HepG2 (cell line): ENCODE results near the gene PKM. TPM values are rescaled to one million over a fixed set of nuclear protein-coding genes. Genes with fewer than 3 reads are reported as not detected.

Source experiments
- ARID3A ChIP-seq: IDR thresholded peaks from 2 replicates; pipeline ENCODE4 v1.6.1; 2012; ENCODE audit warnings: low read depth, low read length, improper control_type of control experiment
- GATAD2A ChIP-seq: IDR thresholded peaks from 2 replicates; pipeline ENCODE4 v1.6.1; 2016
- HMG20A ChIP-seq: IDR thresholded peaks from 2 replicates; pipeline ENCODE4 v1.6.1; 2016; ENCODE audit warnings: borderline replicate concordance
- HOXA5 ChIP-seq: sonication (generic); formaldehyde crosslinking; IDR thresholded peaks from 2 replicates; pipeline ENCODE4 v1.4.0; 2020; ENCODE audit warnings: missing genetic modification reagents
- NFIC ChIP-seq: IDR thresholded peaks from 2 replicates; pipeline ENCODE4 v1.6.1; 2012; ENCODE audit warnings: mild to moderate bottlenecking, low read length, inconsistent platforms
- NONO ChIP-seq, 2 experiments: fragments of 450-650 bp in 1 of 2; sonication (generic) in 1 of 2; formaldehyde crosslinking in 1 of 2; IDR thresholded peaks in 1 of 2; conservative IDR thresholded peaks in 1 of 2; 2 replicates each; pipeline versions ENCODE4 v1.6.1 to v1.8.0; 2017 to 2022; ENCODE audit warnings: mild to moderate bottlenecking in 1 of 2, missing genetic modification reagents in 1 of 2, moderate library complexity in 1 of 2
- ZBTB39 ChIP-seq: sonication (generic); formaldehyde crosslinking; IDR thresholded peaks from 2 replicates; pipeline ENCODE4 v1.5.0; 2020; ENCODE audit warnings: missing genetic modification reagents
- ZNF136 ChIP-seq: sonication (generic); formaldehyde crosslinking; IDR thresholded peaks from 2 replicates; pipeline ENCODE4 v1.8.1; 2022; ENCODE audit warnings: low read depth, mild to moderate bottlenecking, moderate library complexity, missing genetic modification reagents
- ZNF143 ChIP-seq: sonication (generic); formaldehyde crosslinking; IDR thresholded peaks from 2 replicates; pipeline ENCODE4 v1.4.0; 2020; ENCODE audit warnings: missing genetic modification reagents
- ZNF205 ChIP-seq: IDR thresholded peaks from 2 replicates; pipeline ENCODE4 v1.6.1; 2018; ENCODE audit warnings: missing biosample characterization, missing genetic modification reagents
- ZNF609 ChIP-seq: sonication (generic); formaldehyde crosslinking; IDR thresholded peaks from 2 replicates; pipeline ENCODE4 v1.4.0; 2020; ENCODE audit warnings: mild to moderate bottlenecking, missing genetic modification reagents, borderline replicate concordance
- polyA plus RNA-seq, 8 experiments: library from polyadenylated mRNA; depleted of rRNA in 3 of 8; stranded (reverse) in 7 of 8; unstranded in 1 of 8; fragments of >200 nt; fragmentation: Illumina TruSeq in 4 of 8; extraction: Trizol in 4 of 8; gene quantifications; 2 replicates each; pipeline versions ENCODE4 v1.2.1 to v1.2.3, GENCODE V29; 2011 to 2016; ENCODE audit warnings: low read depth in 4 of 8, missing spikeins in 1 of 8, mixed read lengths in 1 of 8; ENCODE audit not compliant: insufficient read depth in 1 of 8
- total RNA-seq, 5 experiments: library from RNA; depleted of rRNA; stranded (reverse); fragments of >200 nt; fragmentation: Illumina TruSeq; extraction: Trizol; gene quantifications; 2 replicates each; pipeline ENCODE4 v1.2.3, GENCODE V29; 2016; ENCODE audit warnings: low read depth in 1 of 5
- TF ChIP-seq, protein P1 (sequence below): IDR thresholded peaks from 2 replicates; pipeline ENCODE4 v1.6.1; 2016; ENCODE audit warnings: low read depth, missing genetic modification reagents, missing compliant biosample characterization
- TF ChIP-seq, protein P2 (sequence below), 2 experiments: fragments of 450-650 bp in 1 of 2; sonication (generic) in 1 of 2; formaldehyde crosslinking; IDR thresholded peaks; 2 replicates each; pipeline versions ENCODE4 v1.5.0 to v1.8.0; 2020 to 2022; ENCODE audit warnings: mild to moderate bottlenecking in 1 of 2, missing genetic modification reagents in 1 of 2

PKM gene
- total and polyA plus RNA-seq, 2 of the 13 experiments (the other 11 are each of a cell fraction or from before 2014, with no cell fraction given) = 488 to 780 TPM

GRCh38 chr15:72182673-72183072 is 48.3 kb downstream of the PKM start (continued):
- peak; percentile 73; the same call in 1 of the 2 replicates for TF ChIP-seq ZBTB39 (CRISPR knock-in tag)
- TF ChIP-seq, protein P1, sequence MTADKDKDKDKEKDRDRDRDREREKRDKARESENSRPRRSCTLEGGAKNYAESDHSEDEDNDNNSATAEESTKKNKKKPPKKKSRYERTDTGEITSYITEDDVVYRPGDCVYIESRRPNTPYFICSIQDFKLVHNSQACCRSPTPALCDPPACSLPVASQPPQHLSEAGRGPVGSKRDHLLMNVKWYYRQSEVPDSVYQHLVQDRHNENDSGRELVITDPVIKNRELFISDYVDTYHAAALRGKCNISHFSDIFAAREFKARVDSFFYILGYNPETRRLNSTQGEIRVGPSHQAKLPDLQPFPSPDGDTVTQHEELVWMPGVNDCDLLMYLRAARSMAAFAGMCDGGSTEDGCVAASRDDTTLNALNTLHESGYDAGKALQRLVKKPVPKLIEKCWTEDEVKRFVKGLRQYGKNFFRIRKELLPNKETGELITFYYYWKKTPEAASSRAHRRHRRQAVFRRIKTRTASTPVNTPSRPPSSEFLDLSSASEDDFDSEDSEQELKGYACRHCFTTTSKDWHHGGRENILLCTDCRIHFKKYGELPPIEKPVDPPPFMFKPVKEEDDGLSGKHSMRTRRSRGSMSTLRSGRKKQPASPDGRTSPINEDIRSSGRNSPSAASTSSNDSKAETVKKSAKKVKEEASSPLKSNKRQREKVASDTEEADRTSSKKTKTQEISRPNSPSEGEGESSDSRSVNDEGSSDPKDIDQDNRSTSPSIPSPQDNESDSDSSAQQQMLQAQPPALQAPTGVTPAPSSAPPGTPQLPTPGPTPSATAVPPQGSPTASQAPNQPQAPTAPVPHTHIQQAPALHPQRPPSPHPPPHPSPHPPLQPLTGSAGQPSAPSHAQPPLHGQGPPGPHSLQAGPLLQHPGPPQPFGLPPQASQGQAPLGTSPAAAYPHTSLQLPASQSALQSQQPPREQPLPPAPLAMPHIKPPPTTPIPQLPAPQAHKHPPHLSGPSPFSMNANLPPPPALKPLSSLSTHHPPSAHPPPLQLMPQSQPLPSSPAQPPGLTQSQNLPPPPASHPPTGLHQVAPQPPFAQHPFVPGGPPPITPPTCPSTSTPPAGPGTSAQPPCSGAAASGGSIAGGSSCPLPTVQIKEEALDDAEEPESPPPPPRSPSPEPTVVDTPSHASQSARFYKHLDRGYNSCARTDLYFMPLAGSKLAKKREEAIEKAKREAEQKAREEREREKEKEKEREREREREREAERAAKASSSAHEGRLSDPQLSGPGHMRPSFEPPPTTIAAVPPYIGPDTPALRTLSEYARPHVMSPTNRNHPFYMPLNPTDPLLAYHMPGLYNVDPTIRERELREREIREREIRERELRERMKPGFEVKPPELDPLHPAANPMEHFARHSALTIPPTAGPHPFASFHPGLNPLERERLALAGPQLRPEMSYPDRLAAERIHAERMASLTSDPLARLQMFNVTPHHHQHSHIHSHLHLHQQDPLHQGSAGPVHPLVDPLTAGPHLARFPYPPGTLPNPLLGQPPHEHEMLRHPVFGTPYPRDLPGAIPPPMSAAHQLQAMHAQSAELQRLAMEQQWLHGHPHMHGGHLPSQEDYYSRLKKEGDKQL (CRISPR knock-in tag) = peak; percentile 71
- 0 out of 2 replicates have a peak, but pooled peaks have one; percentile 48 for TF ChIP-seq ZNF205 (CRISPR knock-in tag)
- TF ChIP-seq ZNF609 (CRISPR knock-in tag) = peak; percentile 59; the same call in 1 of the 2 replicates
- TF ChIP-seq HOXA5 (CRISPR knock-in tag) = peak; percentile 67; the same call in 1 of the 2 replicates
- TF ChIP-seq NFIC = no peak
- TF ChIP-seq ZNF136 (CRISPR knock-in tag) = 0 out of 2 replicates have a peak, but pooled peaks have one; percentile 59
- TF ChIP-seq HMG20A = peak; percentile 89
- TF ChIP-seq, protein P2, sequence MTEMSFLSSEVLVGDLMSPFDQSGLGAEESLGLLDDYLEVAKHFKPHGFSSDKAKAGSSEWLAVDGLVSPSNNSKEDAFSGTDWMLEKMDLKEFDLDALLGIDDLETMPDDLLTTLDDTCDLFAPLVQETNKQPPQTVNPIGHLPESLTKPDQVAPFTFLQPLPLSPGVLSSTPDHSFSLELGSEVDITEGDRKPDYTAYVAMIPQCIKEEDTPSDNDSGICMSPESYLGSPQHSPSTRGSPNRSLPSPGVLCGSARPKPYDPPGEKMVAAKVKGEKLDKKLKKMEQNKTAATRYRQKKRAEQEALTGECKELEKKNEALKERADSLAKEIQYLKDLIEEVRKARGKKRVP (CRISPR knock-in tag; IDR thresholded peaks at IDR 0.05) = peak in 1 of 2 experiments; percentile 61; a peak in 2 of 4 replicates
- TF ChIP-seq GATAD2A (CRISPR knock-in tag) = peak; percentile 94
- no peak for TF ChIP-seq ZNF143 (CRISPR knock-in tag)
- TF ChIP-seq NONO (IDR thresholded peaks at IDR 0.05) = no peak
- TF ChIP-seq NONO (CRISPR knock-in tag; conservative IDR thresholded peaks at IDR 0.05) = peak; percentile 65; the same call in 1 of the 2 replicates
- TF ChIP-seq ARID3A = no peak
